NK-92 (cell line): Measurements from ENCODE around the gene NOXA1.

Experiments
- DNase-seq: peaks from one replicate; lab custom pipeline; 2025; ENCODE audit not compliant: unreplicated experiment; lab: John Stamatoyannopoulos, UW

The NOXA1 gene

DNA sequence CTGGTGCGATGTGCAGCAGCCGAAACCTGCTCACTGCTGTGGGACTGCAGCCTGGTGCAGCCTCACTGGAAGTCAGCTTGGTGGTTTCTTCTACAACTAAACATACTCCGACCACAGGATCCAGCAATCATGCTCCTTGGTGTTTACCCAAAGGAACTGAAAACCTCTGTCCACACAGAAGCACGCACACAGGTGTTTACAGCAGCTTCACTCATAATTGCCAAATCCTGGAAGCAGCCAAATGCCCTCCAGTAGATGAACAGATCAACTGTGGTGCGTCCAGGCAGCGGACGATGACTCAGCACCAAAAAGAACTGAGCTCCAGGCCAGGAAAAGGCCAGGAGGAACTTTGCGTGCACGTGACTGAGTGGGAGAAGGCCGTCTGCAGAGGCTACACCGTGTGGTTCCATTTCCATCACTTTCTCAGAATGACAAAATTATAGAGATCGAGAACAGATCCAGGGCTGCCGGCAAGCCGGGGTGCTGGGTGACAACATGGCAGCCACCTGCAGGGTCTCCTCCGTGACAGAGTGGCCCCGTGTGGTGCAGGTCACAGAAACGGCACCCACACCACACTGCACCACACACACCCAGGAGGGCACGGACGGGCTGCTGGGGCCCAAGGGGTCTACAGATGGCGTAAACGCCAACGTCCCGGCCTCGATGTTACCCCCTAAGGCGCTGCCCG, 59.0 kb downstream of the NOXA1 start:
- DNase-seq, result no peak
